Measurements from ENCODE around the gene MYL7.
"Not testable (repeated sequence)": the region's sequence is repeated elsewhere in the genome, so short reads cannot be mapped to it uniquely, and the experiment has no call there.

The MYL7 gene

DNA sequence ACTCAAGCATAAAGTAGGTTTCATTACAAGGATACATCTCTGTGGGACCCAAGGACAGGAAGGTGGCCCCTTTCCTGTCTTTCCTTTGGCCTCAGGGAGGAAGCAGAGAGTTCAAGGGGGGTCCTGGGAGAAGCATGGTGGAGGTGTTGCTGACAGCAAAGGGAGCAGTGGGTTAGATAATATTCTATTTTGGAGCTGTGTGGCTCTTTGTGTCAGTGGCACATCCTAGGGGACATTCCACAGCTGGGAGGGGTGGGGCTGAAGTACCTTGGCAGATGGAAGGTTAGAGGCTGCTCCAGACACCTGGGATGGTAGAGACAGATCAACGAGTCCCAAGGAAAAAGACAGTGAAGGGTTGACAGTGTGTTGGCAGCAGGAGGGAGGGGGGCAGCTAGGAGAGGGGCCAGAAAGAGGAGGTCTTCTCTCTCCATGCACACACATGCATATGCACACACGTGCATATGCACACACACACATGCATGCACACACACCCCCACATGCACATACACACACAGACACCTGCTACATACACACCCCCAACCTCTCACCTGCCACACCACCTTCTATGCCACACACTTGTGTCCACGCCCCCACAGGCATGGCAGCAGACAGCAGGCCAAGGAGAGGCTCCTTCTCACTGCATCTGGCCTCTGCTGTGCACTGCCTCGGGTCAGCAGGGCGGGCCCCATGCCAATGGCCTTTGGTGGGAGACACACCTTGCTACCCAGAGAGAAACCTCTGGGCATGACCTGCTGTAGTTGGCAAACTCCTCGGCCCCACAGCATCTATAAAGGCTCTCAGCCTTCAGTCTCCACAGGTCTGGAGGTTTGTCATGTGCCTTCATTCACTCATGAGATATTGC, 12.2 kb downstream of the MYL7 start:
- no peaks in the 10 kb centered on the region for H3K36me3 ChIP-seq
- TF ChIP-seq, protein P1, sequence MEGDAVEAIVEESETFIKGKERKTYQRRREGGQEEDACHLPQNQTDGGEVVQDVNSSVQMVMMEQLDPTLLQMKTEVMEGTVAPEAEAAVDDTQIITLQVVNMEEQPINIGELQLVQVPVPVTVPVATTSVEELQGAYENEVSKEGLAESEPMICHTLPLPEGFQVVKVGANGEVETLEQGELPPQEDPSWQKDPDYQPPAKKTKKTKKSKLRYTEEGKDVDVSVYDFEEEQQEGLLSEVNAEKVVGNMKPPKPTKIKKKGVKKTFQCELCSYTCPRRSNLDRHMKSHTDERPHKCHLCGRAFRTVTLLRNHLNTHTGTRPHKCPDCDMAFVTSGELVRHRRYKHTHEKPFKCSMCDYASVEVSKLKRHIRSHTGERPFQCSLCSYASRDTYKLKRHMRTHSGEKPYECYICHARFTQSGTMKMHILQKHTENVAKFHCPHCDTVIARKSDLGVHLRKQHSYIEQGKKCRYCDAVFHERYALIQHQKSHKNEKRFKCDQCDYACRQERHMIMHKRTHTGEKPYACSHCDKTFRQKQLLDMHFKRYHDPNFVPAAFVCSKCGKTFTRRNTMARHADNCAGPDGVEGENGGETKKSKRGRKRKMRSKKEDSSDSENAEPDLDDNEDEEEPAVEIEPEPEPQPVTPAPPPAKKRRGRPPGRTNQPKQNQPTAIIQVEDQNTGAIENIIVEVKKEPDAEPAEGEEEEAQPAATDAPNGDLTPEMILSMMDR (IDR thresholded peaks at IDR 0.05; ENCODE audit: low read depth, low read length): no peak
- no peak for DNase-seq
- no peaks in the 10 kb centered on the region for H3K9me3 ChIP-seq
- H3K27me3 ChIP-seq: no peaks in the 10 kb centered on the region
- no peak overlapping the region for H3K4me3 ChIP-seq (ENCODE audit: low read depth, low read length)
- no peaks in the 10 kb centered on the region for H3K4me1 ChIP-seq

DNA sequence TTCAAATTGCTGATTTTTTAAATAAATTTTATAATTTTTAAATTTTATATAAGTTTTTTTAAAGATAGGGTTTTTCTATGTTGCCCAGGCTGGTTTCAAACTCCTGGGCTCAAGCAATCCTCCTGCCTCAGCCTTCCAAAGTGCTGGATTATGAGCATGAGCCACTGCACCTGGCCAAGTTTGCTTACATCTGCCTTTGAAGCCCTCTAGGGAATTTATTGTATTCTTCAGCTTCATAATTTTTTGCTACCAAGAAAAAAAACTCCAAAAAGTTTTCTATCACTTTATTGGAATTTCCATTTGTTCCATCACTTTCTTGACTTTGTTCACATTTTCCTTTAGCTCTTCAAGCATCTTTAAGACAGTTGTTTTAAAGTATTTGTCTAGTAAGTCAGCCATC, 14.0 kb downstream of the MYL7 start:
- TF ChIP-seq, protein P1 (IDR thresholded peaks at IDR 0.05; ENCODE audit: low read depth, low read length): no peak
- no peaks in the 10 kb centered on the region for H3K4me1 ChIP-seq
- no peak overlapping the region for H3K4me3 ChIP-seq (ENCODE audit: low read depth, low read length)
- no peaks in the 10 kb centered on the region; the same call in 1 of the 2 replicates for H3K36me3 ChIP-seq
- no peaks in the 10 kb centered on the region for H3K9me3 ChIP-seq
- no peaks in the 10 kb centered on the region for H3K27me3 ChIP-seq
- no peak for DNase-seq

DNA sequence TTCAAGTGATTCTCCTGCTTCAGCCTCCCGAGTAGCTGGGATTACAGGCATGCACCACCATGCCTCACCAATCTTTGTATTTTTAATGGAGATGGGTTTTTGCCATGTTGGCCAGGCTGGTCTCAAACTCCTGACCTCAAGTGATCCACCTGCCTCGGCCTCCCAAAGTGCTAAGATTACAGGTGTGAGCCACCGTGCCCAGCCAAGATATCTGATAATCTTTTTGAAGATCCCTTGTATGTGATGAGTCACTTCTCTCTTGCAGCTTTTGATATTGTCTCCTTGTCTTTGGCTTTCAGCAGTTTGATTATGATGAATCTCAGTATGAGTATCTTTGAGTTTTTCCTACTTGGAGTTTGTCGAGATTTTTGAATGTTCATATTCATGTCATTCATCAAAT, 14.6 kb downstream of the MYL7 start:
- not testable (repeated sequence) for H3K36me3 ChIP-seq; H3K27me3 ChIP-seq; H3K4me1 ChIP-seq; H3K4me3 ChIP-seq (ENCODE audit: low read depth, low read length); DNase-seq; H3K9me3 ChIP-seq

DNA sequence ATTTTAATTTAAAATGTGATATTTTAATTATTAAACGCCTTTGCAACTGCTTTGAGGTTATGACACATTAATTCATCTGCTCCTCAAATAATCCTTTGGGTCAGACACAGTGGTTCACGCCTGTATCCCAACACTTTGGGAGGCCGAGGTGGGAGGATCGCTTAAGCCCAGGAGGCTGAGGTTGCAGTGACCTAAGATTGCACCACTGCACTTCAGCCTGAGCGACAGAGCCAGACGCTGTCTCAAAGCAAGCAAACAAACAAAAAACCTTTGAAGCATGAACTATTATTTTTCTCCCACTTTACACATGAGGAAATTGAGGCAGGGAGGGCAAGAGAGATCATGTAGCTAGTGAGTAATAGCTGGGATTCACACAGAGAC, 16.3 kb downstream of the MYL7 start:
- Histone ChIP-seq H3K4me3 (ENCODE audit: low read depth, low read length) (no peak overlapping the region), H3K9me3 (no peaks in the 10 kb centered on the region), H3K4me1 (no peaks in the 10 kb centered on the region), H3K27me3 (no peaks in the 10 kb centered on the region), H3K36me3 (peaks cover 23% of the 10 kb centered on the region)
- no peak for DNase-seq
- TF ChIP-seq, protein P1 (IDR thresholded peaks at IDR 0.05; ENCODE audit: low read depth, low read length): no peak

DNA sequence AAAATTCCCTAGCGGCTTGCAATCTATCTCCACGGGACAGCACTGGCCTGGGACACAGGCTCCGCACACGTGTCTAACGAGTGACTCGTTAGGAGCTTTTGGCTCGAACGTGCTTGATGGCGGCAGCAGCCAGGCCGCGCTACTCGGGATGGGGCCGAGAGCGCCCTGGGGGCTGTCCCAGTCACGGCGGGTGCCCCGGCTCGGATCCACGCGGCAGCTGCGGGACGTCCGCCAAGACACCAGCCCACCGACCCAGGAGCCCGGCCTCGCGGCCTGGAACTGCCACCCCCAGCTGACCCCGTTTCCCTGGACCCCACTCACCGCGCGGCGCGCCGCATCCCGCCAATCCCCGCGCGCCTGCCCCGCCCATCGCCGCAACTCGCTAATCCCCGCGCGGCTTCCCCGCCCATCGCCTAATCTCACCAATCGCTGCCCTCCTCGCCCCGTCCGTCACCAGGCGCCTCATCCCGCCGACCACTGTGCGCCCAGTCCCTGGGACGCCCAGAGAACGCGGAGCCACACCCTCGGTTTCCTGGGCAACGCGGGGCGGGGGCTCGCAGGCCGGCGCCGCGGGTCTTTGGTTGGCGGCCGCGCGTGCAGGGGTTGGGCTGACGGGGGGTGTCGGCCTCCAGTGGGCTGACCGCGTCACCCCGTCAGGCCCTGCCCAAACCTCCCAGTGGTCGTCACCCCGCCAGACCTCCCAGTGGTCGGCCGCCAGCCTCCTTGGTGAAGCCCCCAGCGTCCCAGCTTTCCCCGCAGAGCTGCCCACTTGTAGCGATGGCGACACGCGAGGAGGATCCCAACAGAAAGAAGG, 17.7 kb downstream of the MYL7 start, which contains the start of gene POLD2:
TSS of gene POLD2 (minus strand) at position 359 of the 814 bp plus-strand sequence. CDS start 1,495 bp downstream, outside the sequence.
- TF ChIP-seq, protein P1 (IDR thresholded peaks at IDR 0.05; ENCODE audit: low read depth, low read length): no peak
- Histone ChIP-seq H3K36me3 (peaks cover 31% of the 10 kb centered on the region), H3K27me3 (no peaks in the 10 kb centered on the region), H3K4me1 (no peaks in the 10 kb centered on the region), H3K4me3 (ENCODE audit: low read depth, low read length) (peak within 1 kb of the TSS; percentile 63), H3K9me3 (no peaks in the 10 kb centered on the region)
- DNase-seq: peak; percentile 99

DNA sequence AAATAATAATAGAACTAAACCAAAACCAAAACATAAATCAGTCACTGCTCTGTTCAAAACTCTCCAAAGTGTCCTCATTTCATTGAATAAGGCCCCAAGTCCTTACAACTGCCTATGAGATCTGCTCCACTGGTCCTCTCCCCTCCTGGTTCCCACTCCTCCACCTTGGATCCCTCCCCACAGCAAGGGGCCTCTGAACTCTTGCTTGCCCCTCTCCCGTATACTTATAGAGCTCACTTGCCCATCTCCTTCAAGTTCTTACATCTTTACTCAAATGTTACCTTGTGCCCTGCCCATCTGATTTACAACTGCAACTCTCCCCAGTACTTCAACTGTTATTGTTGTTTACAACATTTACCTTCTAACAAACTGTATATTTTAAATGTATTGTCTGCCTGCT, 18.6 kb downstream of the MYL7 start:
- no peak for DNase-seq
- no peaks in the 10 kb centered on the region for H3K4me1 ChIP-seq
- H3K4me3 ChIP-seq (ENCODE audit: low read depth, low read length): peak overlapping the region; percentile 63
- peaks cover 38% of the 10 kb centered on the region for H3K36me3 ChIP-seq
- H3K9me3 ChIP-seq: no peaks in the 10 kb centered on the region
- H3K27me3 ChIP-seq: no peaks in the 10 kb centered on the region
- TF ChIP-seq, protein P1 (IDR thresholded peaks at IDR 0.05; ENCODE audit: low read depth, low read length): no peak
